GM10847 (cell line): ENCODE data around the gene SAA4.

Experiments used
- POLR2A ChIP-seq: IDR thresholded peaks from 2 replicates; pipeline ENCODE4 v1.6.1; 2011; ENCODE audit not compliant: insufficient read length; ENCODE audit errors: extremely low read depth

SAA4 gene, protein sequence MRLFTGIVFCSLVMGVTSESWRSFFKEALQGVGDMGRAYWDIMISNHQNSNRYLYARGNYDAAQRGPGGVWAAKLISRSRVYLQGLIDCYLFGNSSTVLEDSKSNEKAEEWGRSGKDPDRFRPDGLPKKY

DNA sequence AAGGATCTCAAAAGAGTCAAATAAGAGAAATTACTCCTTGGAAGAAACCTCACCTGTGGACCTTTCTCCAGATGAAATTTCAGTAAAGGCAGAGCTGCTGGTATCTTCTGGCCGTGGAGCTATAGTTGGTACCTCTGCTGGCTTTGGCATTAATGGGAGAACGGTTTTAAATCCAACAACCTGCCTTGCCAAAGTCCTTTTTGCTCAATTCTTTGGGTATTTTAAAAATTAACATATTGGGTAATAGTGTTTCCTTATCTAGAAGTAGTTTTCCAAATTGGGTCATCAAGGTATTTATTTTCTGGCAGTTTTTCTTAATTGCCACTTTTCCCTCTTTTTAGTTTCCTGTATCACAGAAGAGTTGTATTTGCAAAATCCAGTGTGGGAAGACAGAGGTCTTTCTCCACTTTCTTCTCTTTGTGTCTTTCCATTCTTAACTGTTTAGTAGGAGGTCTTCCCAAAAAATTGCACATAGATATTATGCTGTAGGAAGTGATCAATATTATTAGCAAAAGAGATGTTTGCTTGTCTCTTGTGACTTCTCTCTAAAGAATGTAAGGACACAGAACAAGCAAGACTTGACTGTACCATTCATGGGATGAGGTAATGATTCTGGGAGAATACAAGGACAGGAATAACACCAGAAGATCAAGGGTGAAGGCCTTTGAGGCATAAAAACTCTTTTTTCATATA, at the start of gene SAA4:
SAA4 (minus strand) TSS at position 139 of the 693 bp plus-strand sequence. CDS start 876 bp downstream, outside the sequence.
- no peak for TF ChIP-seq POLR2A

DNA sequence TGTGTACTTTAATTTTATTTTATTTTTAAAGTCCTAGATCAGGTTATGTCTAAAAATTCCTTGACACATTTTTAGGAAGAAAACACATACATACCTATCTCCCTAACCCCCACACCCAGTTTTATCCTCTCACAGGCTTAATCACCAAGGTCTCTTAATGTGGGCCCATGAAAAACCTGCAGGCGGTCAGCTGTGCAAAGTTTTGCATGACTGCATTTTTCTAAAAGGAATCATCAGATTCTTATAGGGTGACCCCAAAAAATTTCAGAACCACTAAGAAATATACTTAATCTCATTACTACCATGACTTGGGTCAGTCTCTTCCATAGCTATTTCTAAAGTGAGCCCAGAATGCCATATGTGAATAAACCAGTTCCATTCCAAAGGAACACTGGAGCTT, 49.2 kb upstream of the SAA4 start:
- TF ChIP-seq POLR2A, result no peak

DNA sequence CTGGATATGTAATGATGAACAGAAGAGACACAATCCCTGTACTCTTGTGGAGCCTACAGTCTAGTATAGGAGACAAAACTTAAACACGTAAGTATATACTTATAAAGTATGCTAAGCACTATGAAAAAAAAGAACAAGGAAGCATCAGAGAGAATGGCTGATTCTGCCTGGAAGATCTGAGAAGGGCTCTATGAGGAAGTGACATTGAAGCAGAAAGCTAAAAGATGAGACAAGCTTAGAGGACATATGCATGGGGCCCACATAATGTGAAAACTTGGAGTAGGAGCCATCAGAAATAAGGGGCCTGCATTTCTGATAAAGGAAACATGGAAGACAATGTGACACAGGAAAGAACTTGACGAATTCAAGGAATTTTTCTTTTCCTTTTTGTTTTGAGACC, 46.0 kb upstream of the SAA4 start:
- TF ChIP-seq POLR2A, result no peak

DNA sequence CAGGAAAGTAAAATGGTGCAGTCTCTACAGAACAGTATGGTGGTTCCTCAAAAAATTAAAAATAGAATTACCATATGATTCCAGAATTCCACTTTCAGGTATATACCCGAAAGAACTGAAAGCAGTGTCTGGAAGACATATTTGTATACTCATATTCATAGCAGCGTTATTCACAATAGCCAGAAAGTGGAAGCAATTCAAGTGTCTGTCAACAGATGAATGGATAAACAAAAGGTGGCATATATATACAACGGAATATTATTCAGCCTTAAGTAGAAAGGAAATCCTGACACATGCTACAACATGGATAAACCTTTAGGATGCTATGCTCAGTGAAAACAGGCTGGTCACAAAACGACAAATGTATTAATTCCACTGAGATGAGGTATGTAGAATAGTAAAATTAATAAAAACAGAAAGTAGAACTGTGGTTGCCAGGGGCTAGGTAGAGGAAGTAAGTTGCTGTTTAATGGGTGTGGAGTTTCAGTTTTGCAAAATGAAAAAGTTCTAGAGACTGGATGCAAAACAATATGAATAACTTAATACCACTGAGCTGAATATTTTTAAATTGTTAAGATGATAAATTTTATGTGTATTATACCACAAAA, 43.9 kb upstream of the SAA4 start:
- no peak for TF ChIP-seq POLR2A

DNA sequence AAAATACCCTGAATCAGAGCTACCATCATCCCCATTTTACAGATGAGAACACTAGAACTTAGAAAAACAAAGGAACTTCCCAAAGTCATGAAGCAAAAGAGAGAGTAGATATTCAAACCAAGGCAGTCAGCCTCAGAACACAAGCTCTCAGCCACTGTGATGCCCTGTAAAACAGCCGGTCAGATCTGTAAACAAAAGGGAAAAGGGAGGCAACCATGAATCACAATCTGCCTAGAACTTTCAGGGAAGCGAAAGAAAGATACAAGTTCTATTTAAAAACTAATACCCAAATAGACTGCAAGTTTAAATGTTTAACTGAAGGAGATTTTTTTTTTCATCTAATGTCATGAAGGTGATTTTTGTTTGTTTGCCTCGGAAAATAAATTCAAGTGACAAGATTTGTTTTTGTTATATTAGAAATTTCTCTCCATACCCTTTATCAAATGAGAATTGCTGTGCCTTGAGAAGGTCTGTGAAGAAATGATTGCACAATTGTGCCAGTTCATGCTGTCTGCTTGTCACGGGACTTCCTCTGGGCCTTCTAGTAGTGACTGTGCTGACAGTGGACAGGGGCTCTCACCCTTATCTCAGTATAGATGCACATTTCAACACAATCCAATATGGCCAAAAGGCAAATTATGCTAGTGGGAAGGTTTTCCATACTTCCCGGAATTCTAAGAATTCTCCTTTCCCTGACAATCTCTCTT, 41.1 kb upstream of the SAA4 start:
- no peak for TF ChIP-seq POLR2A

DNA sequence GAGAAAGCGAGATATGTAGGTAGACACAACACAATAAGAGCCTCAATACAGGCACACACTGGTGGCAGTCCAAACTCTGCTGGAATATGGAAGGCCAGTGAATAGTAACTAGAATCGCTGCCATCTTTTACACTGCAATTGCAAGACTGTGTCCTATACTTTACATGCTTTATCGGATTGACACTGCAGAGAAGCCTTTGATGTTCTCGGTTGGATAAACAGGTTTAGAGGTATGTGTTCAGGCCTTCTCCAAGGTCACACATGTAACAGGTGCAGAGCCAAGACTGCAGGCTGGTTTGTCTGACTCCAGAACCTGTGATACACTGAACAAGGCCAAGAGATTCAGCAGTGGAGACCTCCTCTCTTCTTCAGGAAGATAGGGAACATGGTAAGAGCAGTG, 34.6 kb upstream of the SAA4 start:
- TF ChIP-seq POLR2A, result no peak

DNA sequence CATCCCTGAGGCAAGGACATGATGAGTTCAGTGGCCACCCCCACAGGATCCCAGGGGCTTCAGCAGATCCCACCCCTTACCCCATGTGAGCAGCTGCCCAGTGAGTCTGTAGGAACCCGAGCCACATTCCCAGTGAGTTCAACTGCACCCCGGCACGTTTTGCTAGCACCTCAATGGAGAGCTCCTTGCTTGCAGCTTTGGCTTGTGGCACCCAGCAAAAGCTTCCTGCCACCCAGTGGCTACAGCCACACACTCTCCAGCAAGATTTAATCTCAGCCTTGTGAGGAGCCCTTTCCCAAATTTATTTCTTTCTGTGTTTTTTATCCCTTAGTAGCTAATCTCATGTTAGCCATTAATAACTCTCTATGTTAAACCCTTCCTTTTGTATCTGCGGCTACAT, 33.5 kb upstream of the SAA4 start:
- TF ChIP-seq POLR2A, result no peak

DNA sequence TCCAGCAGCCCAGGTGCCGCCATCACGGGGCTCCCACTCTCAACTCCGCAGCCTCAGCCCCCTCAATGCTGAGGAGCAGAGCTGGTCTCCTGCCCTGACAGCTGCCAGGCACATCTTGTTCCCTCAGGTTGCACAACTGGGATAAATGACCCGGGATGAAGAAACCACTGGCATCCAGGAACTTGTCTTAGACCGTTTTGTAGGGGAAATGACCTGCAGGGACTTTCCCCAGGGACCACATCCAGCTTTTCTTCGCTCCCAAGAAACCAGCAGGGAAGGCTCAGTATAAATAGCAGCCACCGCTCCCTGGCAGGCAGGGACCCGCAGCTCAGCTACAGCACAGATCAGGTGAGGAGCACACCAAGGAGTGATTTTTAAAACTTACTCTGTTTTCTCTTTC, 29.3 kb upstream of the SAA4 start, which contains the start of gene SAA1:
SAA1 (plus strand) TSS at position 316 of the 400 bp plus-strand sequence. CDS start 624 bp downstream, outside the sequence.
- TF ChIP-seq POLR2A, result no peak

DNA sequence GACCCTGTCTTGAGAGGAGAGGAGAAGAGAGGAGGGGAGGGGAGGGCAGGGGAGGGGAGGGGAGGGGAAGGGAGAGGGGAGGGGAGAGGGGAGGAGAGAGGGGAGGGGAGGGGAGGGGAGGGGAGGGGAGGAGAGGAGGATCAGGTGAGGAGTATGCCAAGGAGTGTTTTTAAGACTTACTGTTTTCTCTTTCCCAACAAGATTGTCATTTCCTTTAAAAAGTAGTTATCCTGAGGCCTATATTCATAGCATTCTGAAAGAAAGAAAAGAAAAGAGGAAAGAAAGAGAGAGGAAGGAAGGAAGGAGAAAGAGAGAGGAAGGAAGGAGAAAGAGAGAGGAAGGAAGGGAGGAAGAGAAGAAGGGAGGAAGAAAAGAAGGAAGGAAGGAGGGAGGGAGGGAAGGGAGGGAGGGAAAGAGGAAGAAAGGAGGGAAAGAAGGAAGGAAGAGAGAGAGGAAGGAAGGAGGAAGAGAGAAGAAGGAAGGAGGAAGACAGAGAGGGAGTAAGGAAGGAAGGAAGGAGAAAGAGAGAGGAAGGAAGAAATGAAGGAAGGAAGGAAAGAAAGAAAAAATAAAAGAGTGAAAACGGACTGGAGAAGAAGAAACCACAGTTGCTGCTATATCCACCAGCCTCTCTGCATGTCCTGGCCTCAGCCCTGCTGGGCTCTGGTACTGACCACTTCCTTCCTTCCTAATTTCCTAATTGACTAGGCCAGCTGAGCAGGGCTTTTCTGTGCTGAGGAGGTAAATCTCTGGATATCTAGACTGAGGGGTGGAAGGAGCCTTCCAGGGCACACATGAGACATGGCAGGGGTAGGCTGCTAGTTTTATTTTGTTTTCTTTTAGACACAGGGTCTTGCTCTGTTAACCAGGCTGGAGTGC, 28.3 kb upstream of the SAA4 start:
- TF ChIP-seq POLR2A, result no peak

DNA sequence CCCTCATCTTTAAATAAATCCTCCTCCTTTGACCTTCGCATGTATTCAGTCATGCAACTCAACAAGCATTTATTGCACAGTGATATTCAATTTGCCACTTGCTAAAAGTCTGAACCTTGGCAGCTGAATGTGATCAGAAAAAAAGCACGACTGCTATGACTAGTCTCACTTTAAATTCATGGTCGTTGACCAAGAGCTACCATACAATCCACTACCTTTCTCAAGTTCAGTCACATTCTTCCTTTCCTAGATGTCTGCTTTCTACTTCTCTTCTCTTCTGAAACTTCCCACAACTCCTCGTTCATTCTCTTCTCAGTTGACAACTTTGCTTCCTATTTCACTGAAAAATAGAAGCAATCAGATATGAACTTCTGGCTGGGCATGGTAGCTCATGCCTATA, 27.4 kb upstream of the SAA4 start:
- TF ChIP-seq POLR2A, result no peak

DNA sequence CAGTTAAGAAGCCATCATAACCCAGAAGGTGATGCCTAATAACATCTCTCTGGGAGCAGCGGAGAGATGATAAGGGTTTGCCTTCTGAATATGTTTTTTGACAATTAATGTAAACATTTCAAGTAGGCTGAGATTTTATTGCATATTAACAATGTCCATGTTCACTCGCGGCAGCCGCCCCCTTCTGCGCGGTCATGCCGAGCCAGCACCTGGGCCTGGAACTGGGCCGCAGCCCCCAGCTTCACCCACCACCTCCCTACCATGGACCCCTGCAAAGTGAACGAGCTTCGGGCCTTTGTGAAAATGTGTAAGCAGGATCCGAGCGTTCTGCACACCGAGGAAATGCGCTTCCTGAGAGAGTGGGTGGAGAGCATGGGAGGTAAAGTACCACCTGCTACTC, 25.1 kb upstream of the SAA4 start:
- TF ChIP-seq POLR2A, result no peak

DNA sequence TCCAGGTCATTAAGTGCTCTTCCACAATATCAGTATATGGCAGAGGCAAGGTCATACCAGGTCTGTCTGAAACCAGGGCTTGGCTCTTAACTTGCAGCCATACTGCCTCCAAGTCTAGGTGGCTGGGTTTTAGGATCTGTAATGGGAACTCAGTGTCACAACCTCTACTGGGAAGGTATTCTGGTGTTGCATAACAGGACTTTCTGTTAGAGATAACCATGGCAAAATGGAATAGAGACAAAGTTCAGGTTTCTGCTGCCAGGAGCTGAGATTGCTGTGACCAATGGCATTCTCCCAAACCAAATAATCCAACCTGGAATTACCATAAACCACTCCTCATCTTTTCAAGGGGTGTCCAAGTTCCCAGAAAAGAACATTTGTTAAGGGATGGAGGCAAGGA, 22.7 kb upstream of the SAA4 start:
- no peak for TF ChIP-seq POLR2A

DNA sequence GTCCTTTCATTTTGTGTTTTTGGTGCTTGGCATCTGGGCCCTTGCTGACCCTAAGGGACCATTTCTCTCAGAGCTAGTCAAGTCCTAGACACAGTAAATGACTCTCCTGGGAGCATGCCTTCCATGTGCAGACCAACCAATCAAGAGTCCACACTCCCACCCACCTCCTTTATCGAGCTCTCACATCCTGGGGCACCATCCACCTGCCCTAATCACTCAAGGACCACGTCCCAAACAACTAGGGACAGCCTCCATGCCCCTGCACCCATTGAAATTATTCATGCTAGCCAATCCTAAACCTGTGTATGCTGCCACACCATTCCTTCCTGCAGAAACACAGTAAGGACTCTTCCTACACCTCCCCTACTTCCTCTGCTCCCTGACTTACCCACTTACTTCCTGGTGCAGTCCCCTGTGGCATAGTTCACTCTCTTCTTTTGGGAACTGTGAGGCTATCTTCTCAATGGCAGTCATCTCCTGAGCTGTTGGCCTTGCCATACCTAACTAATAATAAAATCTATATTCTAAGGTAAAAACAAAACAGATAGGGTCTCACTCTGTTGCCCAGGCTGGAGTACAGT, 18.3 kb upstream of the SAA4 start:
- TF ChIP-seq POLR2A, result no peak

DNA sequence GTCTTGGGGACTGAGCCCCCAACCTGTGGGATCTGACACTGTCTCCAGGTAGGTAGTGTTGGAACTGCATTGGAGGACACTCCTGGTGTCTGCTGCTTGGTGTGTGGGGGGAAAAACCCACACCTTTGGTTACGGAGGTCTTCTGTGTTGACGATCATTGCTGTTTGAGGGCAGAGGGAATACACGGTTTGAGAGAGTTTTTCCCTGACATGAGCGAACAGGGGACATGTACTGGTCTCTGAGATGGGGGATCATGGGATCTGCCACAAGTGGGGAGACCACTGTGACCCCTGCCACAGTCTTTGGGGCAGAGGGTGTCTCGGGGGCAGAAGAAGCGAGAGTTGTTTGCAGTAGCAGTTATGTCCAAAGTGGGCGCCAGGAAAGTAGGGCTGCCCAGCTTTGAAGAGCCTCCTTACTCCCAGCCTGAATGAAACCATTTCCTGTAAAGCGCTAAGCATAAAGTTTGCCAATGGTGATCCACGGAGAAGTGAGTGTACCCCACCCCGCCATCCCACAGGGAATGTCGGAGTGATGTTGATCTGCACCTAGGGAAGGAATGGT, 17.3 kb upstream of the SAA4 start:
- TF ChIP-seq POLR2A, result no peak
